Osteoblast (primary cell): ENCODE data around the gene SNX9. TPM values are rescaled to one million over a fixed set of nuclear protein-coding genes. Genes with fewer than 3 reads are reported as not detected.

Experiments used
- DNase-seq: peaks from one replicate; pipeline ENCODE4 v3.0.0; 2011; ENCODE audit warnings: low spot score, mixed read lengths; ENCODE audit not compliant: insufficient read length; ENCODE audit errors: missing footprints
- H2AFZ ChIP-seq: 2 replicates; pipeline ENCODE4 v1.6.0; 2011; ENCODE audit warnings: mild to moderate bottlenecking, low read length
- H3K27ac ChIP-seq: 2 replicates; pipeline ENCODE4 v1.5.1; 2011; ENCODE audit warnings: mild to moderate bottlenecking, low read depth, low read length, moderate library complexity
- H3K27me3 ChIP-seq: 2 replicates; pipeline ENCODE4 v1.6.0; 2012; ENCODE audit warnings: mild to moderate bottlenecking, control low read depth, inconsistent platforms, low read length, moderate library complexity; ENCODE audit not compliant: insufficient read depth
- H3K36me3 ChIP-seq: 2 replicates; pipeline ENCODE4 v1.5.1; 2011; ENCODE audit warnings: mild to moderate bottlenecking, low read length, control low read depth, moderate library complexity; ENCODE audit not compliant: insufficient read depth
- H3K4me1 ChIP-seq: 2 replicates; pipeline ENCODE4 v1.5.1; 2011; ENCODE audit warnings: mild to moderate bottlenecking, low read length, control low read depth, moderate library complexity; ENCODE audit not compliant: insufficient read depth
- H3K4me2 ChIP-seq: 2 replicates; pipeline ENCODE4 v1.6.0; 2011; ENCODE audit warnings: mild to moderate bottlenecking, low read length; ENCODE audit not compliant: insufficient read depth
- H3K4me3 ChIP-seq: fragments of 200-600 bp; sonication (generic); 3 replicates; pipeline ENCODE4 v1.5.1; 2012; ENCODE audit warnings: mild to moderate bottlenecking, low read length, inconsistent platforms; ENCODE audit not compliant: insufficient read depth
- H3K79me2 ChIP-seq: 2 replicates; pipeline ENCODE4 v1.6.0; 2012; ENCODE audit warnings: mild to moderate bottlenecking, low read length, control low read depth, inconsistent platforms; ENCODE audit not compliant: insufficient read depth
- H3K9me3 ChIP-seq: 2 replicates; pipeline ENCODE4 v1.5.1; 2011; ENCODE audit warnings: low read depth, low read length, control low read depth
- H4K20me1 ChIP-seq: 2 replicates; pipeline ENCODE4 v1.6.0; 2012; ENCODE audit warnings: mild to moderate bottlenecking, low read length, control low read depth; ENCODE audit not compliant: insufficient read depth
- total RNA-seq: library from RNA; depleted of rRNA; stranded (reverse); fragments of >200 nt; gene quantifications from 2 replicates; pipeline ENCODE4 v1.2.3, GENCODE V29; 2012
- TF ChIP-seq, protein P1 (sequence below): IDR thresholded peaks from 2 replicates; pipeline ENCODE4 v1.5.1; 2011; ENCODE audit warnings: mild to moderate bottlenecking, low read depth, low read length, moderate library complexity; ENCODE audit errors: extremely low read depth

The SNX9 gene
- total RNA-seq, 1 donor: 147 TPM

- Histone ChIP-seq H3K79me2 (no peaks in the 10 kb centered on the region), H4K20me1 (no peaks in the 10 kb centered on the region), H3K4me3 (no peak overlapping the region), H3K27me3 (no peaks in the 10 kb centered on the region), H3K9me3 (peaks cover 3% of the 10 kb centered on the region), H3K36me3 (no peaks in the 10 kb centered on the region), H3K4me2 (no peak overlapping the region), H3K4me1 (peaks cover 5% of the 10 kb centered on the region), H2AFZ (peak overlapping the region; percentile 31), H3K27ac (no peak overlapping the region)
- no peak for DNase-seq
- TF ChIP-seq, protein P1, sequence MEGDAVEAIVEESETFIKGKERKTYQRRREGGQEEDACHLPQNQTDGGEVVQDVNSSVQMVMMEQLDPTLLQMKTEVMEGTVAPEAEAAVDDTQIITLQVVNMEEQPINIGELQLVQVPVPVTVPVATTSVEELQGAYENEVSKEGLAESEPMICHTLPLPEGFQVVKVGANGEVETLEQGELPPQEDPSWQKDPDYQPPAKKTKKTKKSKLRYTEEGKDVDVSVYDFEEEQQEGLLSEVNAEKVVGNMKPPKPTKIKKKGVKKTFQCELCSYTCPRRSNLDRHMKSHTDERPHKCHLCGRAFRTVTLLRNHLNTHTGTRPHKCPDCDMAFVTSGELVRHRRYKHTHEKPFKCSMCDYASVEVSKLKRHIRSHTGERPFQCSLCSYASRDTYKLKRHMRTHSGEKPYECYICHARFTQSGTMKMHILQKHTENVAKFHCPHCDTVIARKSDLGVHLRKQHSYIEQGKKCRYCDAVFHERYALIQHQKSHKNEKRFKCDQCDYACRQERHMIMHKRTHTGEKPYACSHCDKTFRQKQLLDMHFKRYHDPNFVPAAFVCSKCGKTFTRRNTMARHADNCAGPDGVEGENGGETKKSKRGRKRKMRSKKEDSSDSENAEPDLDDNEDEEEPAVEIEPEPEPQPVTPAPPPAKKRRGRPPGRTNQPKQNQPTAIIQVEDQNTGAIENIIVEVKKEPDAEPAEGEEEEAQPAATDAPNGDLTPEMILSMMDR: no peak
These were observed 18.4 kb upstream of the SNX9 start for GRCh38 chr6:157804448-157805327.

GRCh38 chr6:157806131-157806855 lies 16.8 kb upstream of the SNX9 start:
- DNase-seq: no peak
- Histone ChIP-seq H3K4me2 (no peak overlapping the region), H3K27ac (no peak overlapping the region), H2AFZ (no peak overlapping the region), H3K4me3 (no peak overlapping the region), H3K36me3 (no peaks in the 10 kb centered on the region), H3K9me3 (peaks cover 3% of the 10 kb centered on the region), H3K79me2 (no peaks in the 10 kb centered on the region), H3K27me3 (no peaks in the 10 kb centered on the region), H4K20me1 (no peaks in the 10 kb centered on the region), H3K4me1 (peaks cover under 1% of the 10 kb centered on the region)
- TF ChIP-seq, protein P1: no peak

GRCh38 chr6:157806856-157807215 lies 16.2 kb upstream of the SNX9 start:
- Histone ChIP-seq H2AFZ (no peak overlapping the region), H3K27me3 (no peaks in the 10 kb centered on the region), H3K4me3 (no peak overlapping the region), H3K4me2 (no peak overlapping the region), H3K36me3 (no peaks in the 10 kb centered on the region), H3K9me3 (peaks cover 3% of the 10 kb centered on the region), H3K27ac (no peak overlapping the region), H3K79me2 (no peaks in the 10 kb centered on the region), H3K4me1 (peaks cover 5% of the 10 kb centered on the region), H4K20me1 (no peaks in the 10 kb centered on the region)
- DNase-seq: no peak
- TF ChIP-seq, protein P1: no peak

DNA sequence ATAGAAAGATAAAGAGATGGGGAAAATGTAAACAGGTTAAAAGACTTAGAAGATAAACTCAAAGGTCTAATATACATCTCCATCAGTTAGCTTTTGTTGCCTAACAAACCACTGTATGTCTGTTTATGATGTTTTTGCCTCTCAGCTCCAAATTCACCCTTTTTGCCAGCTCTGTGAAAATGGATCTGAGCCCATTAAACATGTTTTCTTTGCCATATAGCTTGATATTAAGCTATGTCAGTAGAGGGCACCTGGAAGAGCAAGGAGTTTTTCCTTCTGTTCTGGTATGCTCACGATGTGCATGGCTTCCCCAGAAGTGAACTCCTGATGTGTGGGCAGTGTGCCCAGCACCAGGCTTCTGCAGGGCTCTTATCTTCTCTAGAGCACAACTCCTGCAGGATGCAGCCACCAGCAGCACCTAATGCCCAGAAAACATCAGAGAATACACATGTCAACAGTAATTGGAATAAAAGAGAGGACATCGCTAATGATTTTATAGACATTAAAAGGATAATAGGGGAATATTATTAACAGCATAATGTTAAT lies 14.6 kb upstream of the SNX9 start:
- H3K27ac ChIP-seq: no peak overlapping the region
- TF ChIP-seq, protein P1: no peak
- no peaks in the 10 kb centered on the region for H3K27me3 ChIP-seq
- H3K36me3 ChIP-seq: no peaks in the 10 kb centered on the region
- no peaks in the 10 kb centered on the region for H4K20me1 ChIP-seq
- no peak for DNase-seq
- no peak overlapping the region for H2AFZ ChIP-seq
- H3K9me3 ChIP-seq: peaks cover 3% of the 10 kb centered on the region
- H3K4me3 ChIP-seq: no peak overlapping the region
- peaks cover 21% of the 10 kb centered on the region for H3K4me1 ChIP-seq
- no peak overlapping the region for H3K4me2 ChIP-seq
- no peaks in the 10 kb centered on the region for H3K79me2 ChIP-seq
